Esophagus muscularis mucosa (tissue), 4 donors: ENCODE results near the gene CTSD.

Source experiments
- EP300 ChIP-seq: sonication (generic); formaldehyde crosslinking; IDR thresholded peaks from one replicate; pipeline ENCODE4 v1.6.1; 2017; ENCODE audit warnings: antibody characterized with exemption
- POLR2A ChIP-seq: fragments of 450-650 bp; IDR thresholded peaks from one replicate; pipeline ENCODE4 v1.6.1; 2017; ENCODE audit warnings: antibody characterized with exemption, moderate library complexity, mild to moderate bottlenecking, low read depth
- POLR2AphosphoS5 ChIP-seq, 2 donors: sonication (generic); formaldehyde crosslinking; IDR thresholded peaks; one replicate each; pipeline ENCODE4 v1.6.1; 2017; ENCODE audit warnings: antibody characterized with exemption in 2 of 2
- TF ChIP-seq, protein P1 (sequence below), 3 experiments: fragments of 200-600 bp in 2 of 3; fragments of 450-650 bp in 1 of 3; sonication (generic) in 2 of 3; IDR thresholded peaks; one replicate each; pipeline ENCODE4 v1.5.1; 2017 to 2019; ENCODE audit warnings: antibody characterized with exemption in 3 of 3, mild to moderate bottlenecking in 2 of 3, moderate library complexity in 1 of 3

DNA sequence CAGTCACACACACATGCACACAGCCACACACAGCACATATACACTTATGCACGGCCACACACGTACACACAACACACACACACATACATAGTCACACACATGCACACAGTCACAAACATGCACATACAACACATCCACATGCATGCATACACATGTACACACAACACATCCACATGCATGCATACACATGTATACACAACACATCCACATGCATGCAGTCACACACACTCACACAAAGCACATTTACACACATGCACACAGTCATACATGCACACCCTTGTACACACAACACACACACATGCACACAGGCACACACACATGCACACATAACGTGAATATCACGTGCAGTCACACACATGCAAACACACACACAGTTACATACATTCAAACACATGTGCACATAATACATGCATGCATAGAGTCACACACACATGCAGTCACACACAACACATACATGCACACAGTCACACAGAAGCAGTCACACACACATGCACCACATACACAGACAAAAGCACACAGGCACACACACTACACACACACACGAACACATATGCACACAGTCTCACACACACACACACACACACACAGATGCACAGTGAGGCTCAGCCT lies 32.2 kb downstream of the CTSD start:
- TF ChIP-seq, protein P1, sequence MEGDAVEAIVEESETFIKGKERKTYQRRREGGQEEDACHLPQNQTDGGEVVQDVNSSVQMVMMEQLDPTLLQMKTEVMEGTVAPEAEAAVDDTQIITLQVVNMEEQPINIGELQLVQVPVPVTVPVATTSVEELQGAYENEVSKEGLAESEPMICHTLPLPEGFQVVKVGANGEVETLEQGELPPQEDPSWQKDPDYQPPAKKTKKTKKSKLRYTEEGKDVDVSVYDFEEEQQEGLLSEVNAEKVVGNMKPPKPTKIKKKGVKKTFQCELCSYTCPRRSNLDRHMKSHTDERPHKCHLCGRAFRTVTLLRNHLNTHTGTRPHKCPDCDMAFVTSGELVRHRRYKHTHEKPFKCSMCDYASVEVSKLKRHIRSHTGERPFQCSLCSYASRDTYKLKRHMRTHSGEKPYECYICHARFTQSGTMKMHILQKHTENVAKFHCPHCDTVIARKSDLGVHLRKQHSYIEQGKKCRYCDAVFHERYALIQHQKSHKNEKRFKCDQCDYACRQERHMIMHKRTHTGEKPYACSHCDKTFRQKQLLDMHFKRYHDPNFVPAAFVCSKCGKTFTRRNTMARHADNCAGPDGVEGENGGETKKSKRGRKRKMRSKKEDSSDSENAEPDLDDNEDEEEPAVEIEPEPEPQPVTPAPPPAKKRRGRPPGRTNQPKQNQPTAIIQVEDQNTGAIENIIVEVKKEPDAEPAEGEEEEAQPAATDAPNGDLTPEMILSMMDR (IDR thresholded peaks at IDR 0.05): no peak
- TF ChIP-seq EP300 (no peak), POLR2AphosphoS5 (IDR thresholded peaks at IDR 0.05) (no peak), POLR2A (no peak)
